GM04504 (cell line): Measurements from ENCODE around the gene ACVR1.
"Not testable (repeated sequence)": the region's sequence is repeated elsewhere in the genome, so short reads cannot be mapped to it uniquely, and the experiment has no call there.

Experiments
- DNase-seq: peaks from one replicate; pipeline ENCODE4 v3.0.0-alpha.2; 2012; ENCODE audit warnings: low read depth

Gene ACVR1

GRCh38 chr2:157893611-157894010 is 17.5 kb upstream of the ACVR1 start:
- DNase-seq = no peak

DNA sequence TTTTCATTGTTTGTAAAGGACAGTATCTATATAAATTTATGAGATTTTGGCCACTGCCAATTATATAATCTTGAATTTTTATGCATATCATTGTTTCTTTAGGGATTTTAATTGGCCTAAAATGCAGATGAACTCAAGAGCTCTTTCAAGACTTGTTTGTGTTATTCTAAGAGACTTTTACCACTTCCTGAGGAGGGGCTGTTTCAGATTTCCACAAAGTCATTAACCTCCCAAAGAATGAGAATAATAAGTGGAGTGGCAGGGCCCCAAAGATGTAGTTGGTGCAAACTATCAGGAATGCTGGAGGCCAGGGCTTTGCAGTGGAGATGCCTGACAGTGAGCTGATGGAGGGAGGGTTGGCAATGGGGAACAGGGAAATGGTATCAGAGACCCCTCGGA is 15.5 kb upstream of the ACVR1 start:
- no peak for DNase-seq

GRCh38 chr2:157890969-157891642 is 15.0 kb upstream of the ACVR1 start:
- no peak for DNase-seq

- DNase-seq = no peak
Observed at GRCh38 chr2:157887946-157888345, 11.8 kb upstream of the ACVR1 start.

DNA sequence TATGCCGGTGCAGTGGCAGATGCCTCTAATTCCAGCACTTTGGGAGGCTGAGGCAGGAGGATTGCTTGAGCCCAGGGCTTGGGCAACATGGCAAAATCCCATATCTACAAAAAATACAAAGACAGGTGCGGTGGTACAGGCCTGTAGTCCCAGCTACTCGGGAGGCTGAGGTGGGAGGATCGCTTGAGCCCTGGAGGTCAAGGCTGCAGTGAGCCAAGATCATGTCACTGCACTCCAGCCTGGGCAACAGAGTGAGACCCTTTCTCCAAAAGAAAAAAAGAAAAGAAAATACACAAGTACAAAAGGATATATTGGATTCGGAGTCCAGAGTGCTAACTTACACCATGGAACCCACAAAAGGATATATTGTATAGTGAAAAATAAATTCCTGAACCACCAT is 8.4 kb upstream of the ACVR1 start:
- not testable (repeated sequence) for DNase-seq

- DNase-seq = no peak
Observed at GRCh38 chr2:157880927-157881326, 4.8 kb upstream of the ACVR1 start.

DNA sequence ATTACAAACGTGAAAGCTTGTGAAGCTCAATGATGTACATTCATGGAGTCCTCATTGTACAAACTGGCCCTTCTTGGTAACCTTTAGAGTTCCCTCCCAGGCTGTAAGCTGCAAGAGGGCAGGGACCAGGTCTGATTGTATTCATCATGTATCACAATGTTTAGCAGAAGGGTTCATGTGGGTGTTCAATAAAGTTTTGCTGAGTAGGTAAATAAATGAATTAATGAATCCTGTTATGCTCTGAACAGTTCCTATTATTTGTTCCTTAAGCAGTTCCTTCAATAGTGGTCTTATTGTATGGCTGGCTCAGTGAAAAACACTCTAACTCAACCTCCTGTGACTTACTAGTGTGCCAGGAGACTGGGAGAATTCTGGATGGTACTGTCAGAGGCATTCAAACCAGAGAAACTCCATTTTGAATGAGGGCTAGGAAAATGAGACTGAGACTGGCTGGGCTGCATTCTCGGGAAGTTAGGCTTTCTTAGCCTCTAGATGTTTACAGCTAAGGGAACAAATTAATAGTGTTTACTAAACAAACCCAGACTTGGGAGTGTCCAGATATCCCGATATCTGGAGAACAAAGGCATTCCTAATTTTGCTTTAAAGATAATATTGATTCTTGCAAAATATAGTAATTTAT is 1.8 kb upstream of the ACVR1 start:
- DNase-seq = no peak

- no peak for DNase-seq
Observed at GRCh38 chr2:157876786-157877138, 632 bp upstream of the ACVR1 start.

GRCh38 chr2:157875641-157876065 is 477 bp downstream of the ACVR1 start:
- no peak for DNase-seq

GRCh38 chr2:157874997-157875640 is 1.0 kb downstream of the ACVR1 start:
- DNase-seq = peak; percentile 88

DNA sequence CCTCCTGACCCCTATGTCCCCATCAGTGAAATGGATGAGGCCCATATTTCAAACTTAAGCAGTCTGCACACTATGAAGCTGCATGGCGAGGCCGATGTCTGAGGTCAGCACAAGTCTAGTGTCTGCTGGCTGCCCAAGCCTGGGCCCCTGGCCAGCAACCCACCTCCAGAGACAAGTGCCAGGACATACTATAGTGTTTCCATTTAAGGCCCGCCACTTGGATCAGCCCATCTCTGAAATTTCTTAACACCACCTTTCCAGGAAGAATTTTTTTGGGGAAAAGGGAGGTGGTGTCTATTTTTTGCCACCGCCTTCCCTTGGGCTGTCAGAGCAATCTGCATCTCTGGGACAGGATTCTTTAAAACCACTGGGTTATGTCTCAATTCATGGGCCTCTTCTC is 1.8 kb downstream of the ACVR1 start:
- no peak for DNase-seq

DNA sequence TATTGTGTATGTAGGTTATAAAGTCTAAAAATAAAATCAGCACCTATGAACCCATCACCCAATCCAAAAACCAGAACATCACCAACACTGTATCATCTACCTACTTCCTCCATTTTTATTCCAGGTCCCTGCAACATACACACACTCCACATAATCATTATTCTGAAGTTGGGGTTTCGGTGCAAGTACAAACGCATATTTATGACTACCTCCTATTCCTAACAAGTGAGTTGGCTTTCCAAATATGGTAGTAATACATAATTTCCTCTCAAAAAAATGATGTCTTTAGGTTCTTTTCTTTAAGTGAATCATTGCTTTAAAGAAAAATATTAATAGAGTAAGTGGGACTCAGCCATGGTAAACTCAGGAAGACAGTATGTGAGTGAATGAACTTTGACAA is 3.3 kb downstream of the ACVR1 start:
- DNase-seq = no peak

- DNase-seq = no peak
Observed at GRCh38 chr2:157871415-157871814, 4.7 kb downstream of the ACVR1 start.

- no peak for DNase-seq
Observed at GRCh38 chr2:157868993-157869392, 7.1 kb downstream of the ACVR1 start.

- no peak for DNase-seq
Observed at GRCh38 chr2:157867703-157868102, 8.4 kb downstream of the ACVR1 start.

DNA sequence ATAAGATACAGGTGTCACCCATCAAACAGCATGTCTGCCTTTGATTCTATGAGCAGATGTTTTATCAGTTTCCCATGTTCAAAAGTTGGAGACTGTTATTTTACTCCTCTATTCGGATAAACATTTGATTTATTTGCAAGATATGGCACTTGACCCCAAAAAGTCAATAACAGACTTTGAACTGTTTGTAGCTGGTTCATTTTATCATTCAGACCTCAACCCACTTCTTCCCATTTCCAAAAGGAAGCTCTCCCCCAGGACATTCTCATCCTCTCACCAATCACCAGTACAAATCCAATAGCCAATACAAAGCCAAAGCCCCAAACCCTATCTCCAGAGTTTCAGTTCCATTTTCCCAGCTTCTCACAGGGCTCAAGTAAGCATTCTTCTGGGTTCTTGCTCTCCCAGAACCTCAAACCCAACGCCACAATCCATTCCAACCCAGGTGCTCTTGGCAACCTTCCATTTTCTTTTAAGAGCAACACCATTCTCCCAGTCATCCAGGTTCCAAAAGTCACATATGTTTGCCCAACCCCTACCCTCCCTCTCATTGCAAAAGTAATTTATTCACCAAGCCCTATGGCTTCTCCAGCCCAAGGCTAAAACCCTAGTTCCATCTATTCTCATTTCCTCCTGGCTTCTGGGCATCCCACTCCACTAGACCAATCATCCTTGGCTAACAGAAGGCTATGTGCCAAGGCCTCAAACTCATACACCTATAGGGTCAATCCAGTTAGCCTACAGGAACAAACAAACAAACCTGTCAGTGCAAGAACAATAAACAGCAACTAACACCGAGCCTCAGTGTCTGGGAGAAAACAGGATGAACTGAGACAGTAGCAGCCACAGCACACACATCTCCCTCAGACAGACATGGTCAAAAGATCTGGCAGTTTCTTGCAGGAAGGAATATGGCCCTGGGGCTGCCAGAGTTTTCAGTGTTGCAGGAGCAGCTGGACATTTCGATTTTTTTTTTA is 9.2 kb downstream of the ACVR1 start:
- no peak for DNase-seq

DNA sequence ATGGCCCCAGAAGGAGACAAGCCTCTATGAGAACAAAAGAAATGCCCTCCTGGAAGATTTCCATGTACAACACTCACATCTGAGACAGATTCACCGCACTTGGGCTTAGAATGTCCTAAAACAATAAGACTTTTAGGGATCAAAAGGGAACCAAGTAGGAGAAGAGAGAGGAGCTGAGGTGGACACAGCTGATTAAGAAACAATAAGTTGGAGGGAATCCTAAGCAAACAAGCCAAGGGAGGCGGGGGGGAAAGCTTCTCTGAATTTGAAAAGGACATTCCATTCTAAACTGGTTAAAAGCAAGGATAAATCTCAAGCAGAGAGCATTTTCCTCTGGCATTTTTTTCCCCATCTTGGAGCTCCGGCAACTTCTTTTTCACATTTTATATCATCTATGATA is 9.9 kb downstream of the ACVR1 start:
- DNase-seq = no peak

DNA sequence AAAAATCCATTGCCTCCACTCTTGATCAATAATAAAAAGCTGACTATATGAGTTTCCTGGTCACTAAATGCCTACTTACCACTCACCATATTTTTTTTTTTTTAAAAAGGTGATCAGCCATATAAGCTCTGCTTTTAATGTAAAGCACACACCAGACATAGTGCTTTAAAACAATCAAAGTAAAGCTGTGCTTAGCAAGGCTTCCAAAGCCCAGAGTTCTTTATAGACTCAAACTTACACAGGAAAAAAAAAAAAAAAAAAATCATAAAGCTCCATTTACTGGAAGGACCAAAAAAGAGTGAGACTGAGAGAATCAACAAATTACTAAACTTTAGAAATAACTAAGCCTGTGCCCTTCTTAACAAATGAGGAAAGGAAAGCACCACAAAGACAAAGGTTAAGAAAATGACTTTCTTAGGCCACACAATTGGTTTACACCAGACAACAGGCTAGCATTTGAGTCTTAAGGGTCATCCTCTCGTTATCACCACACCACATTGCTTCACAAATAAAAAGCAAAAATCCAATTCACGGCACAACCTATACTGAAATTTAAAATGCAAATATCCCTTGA is 11.2 kb downstream of the ACVR1 start:
- no peak for DNase-seq

- no peak for DNase-seq
Observed at GRCh38 chr2:157858846-157859245, 17.3 kb downstream of the ACVR1 start.

GRCh38 chr2:157857881-157858280 is 18.2 kb downstream of the ACVR1 start:
- no peak for DNase-seq

- DNase-seq = no peak
Observed at GRCh38 chr2:157856187-157856515, 20.0 kb downstream of the ACVR1 start.

- DNase-seq = no peak
Observed at GRCh38 chr2:157853820-157854219, 22.3 kb downstream of the ACVR1 start.
